Endothelial cell of umbilical vein (primary cell): Measurements from ENCODE around the gene SYNPO2. TPM values are rescaled to one million over a fixed set of nuclear protein-coding genes. Genes with fewer than 3 reads are reported as not detected.
A peak's percentile ranks its signal among the peaks of the same experiment; 100 is the strongest.

Experiments used
- BruUV-seq: library from RNA; stranded (reverse); fragments of 400-500 nt; replicated peaks from 2 replicates; lab custom pipeline; 2021; lab: Mats Ljungman, UMichigan
- CTCF ChIA-PET: fragments of 300-600, 350-600 bp; sonication (Branson Sonifier 250); formaldehyde crosslinking; loops from one replicate; lab custom pipeline; 2021; ENCODE audit warnings: antibody characterized with exemption, inconsistent platforms; lab: Charles Lee
- POLR2A ChIA-PET: fragments of 300-600, 350-600 bp; sonication (Branson Sonifier 250); formaldehyde crosslinking; loops from one replicate; lab custom pipeline; 2021; ENCODE audit warnings: antibody characterized with exemption, inconsistent platforms; lab: Charles Lee
- DNase-seq: peaks from one replicate; pipeline ENCODE4 v3.0.0-alpha.2; 2011; ENCODE audit warnings: low read depth, low spot score
- FAIRE-seq: peaks from 2 replicates; lab custom pipeline; 2011; peaks lifted over from hg19 to GRCh38; lab: Jason Lieb, UNC
- H2AFZ ChIP-seq: 2 replicates; pipeline ENCODE4 v1.6.0; 2012; ENCODE audit warnings: low read depth, low read length, control low read depth, inconsistent platforms
- H3K27ac ChIP-seq: 2 replicates; pipeline ENCODE4 v1.5.1; 2011; ENCODE audit warnings: low read depth, mild to moderate bottlenecking, control low read depth, low read length, moderate library complexity; ENCODE audit not compliant: insufficient read depth
- H3K27me3 ChIP-seq, 2 experiments: 2 replicates each; pipeline versions ENCODE4 v1.6.0 to v1.6.1; 2011; ENCODE audit warnings: low read length in 2 of 2, mixed read lengths in 1 of 2; ENCODE audit not compliant: control insufficient read depth in 2 of 2, insufficient read depth in 2 of 2
- H3K36me3 ChIP-seq, 2 experiments: 2 replicates in 1 of 2; 3 replicates in 1 of 2; pipeline ENCODE4 v1.5.1; 2011; ENCODE audit warnings: low read length in 2 of 2, mild to moderate bottlenecking in 1 of 2, moderate library complexity in 1 of 2; ENCODE audit not compliant: control insufficient read depth in 2 of 2, insufficient read depth in 2 of 2; ENCODE audit errors: extremely low read depth in 1 of 2
- H3K4me1 ChIP-seq: 3 replicates; pipeline ENCODE4 v1.5.1; 2011; ENCODE audit warnings: mild to moderate bottlenecking, low read length; ENCODE audit not compliant: control insufficient read depth, insufficient read depth; ENCODE audit errors: extremely low read depth
- H3K4me2 ChIP-seq: 2 replicates; pipeline ENCODE4 v1.6.1; 2011; ENCODE audit warnings: low read length, control low read depth, mixed read lengths; ENCODE audit not compliant: insufficient read depth
- H3K4me3 ChIP-seq, 3 experiments: fragments of 200-600 bp in 1 of 3; sonication (generic), shearing (Covaris generic) in 1 of 3; replicated peaks in 1 of 3; 2 replicates each; pipeline ENCODE4 v1.5.1; 2011 to 2016; ENCODE audit warnings: control low read depth in 3 of 3, low read length in 3 of 3, mild to moderate bottlenecking in 2 of 3, inconsistent platforms in 1 of 3, low read depth in 1 of 3, moderate library complexity in 1 of 3; ENCODE audit not compliant: insufficient read depth in 1 of 3
- H3K79me2 ChIP-seq: 2 replicates; pipeline ENCODE4 v1.6.0; 2012; ENCODE audit warnings: low read length, inconsistent platforms; ENCODE audit not compliant: control insufficient read depth, insufficient read depth
- H3K9ac ChIP-seq: replicated peaks from 2 replicates; pipeline ENCODE3; 2011; ENCODE audit warnings: low read length, control low read depth; ENCODE audit not compliant: insufficient read depth; ENCODE audit errors: extremely low read depth
- H3K9me1 ChIP-seq: replicated peaks from 3 replicates; pipeline ENCODE4 v1.6.0; 2011; ENCODE audit warnings: mild to moderate bottlenecking, low read length; ENCODE audit not compliant: control insufficient read depth, insufficient read depth; ENCODE audit errors: extremely low read depth
- H3K9me3 ChIP-seq: replicated peaks from 2 replicates; pipeline ENCODE4 v1.5.1; 2012; ENCODE audit warnings: low read length, inconsistent platforms; ENCODE audit not compliant: control insufficient read depth, insufficient read depth
- H4K20me1 ChIP-seq: replicated peaks from 2 replicates; pipeline ENCODE3; 2011; ENCODE audit warnings: mild to moderate bottlenecking, low read length; ENCODE audit not compliant: control insufficient read depth, insufficient read depth; ENCODE audit errors: extremely low read depth
- CTCF ChIP-seq, 2 donors: IDR thresholded peaks; 1 replicate in 1 of 2; 2 replicates in 1 of 2; pipeline ENCODE4 v1.5.1; 2011; ENCODE audit warnings: low read length in 2 of 2, mild to moderate bottlenecking in 2 of 2, moderate library complexity in 2 of 2, control low read depth in 1 of 2, inconsistent platforms in 1 of 2, low read depth in 1 of 2; ENCODE audit not compliant: insufficient read depth in 1 of 2; ENCODE audit errors: extremely low read depth in 1 of 2
- EZH2 ChIP-seq: IDR thresholded peaks from 2 replicates; pipeline ENCODE4 v1.6.1; 2012; ENCODE audit warnings: borderline replicate concordance, low read depth, mild to moderate bottlenecking, moderate library complexity, low read length, inconsistent platforms; ENCODE audit not compliant: severe bottlenecking
- FOS ChIP-seq: IDR thresholded peaks from 2 replicates; pipeline ENCODE4 v1.6.1; 2011; ENCODE audit warnings: mild to moderate bottlenecking, low read length, moderate library complexity, borderline replicate concordance; ENCODE audit not compliant: insufficient read depth
- GATA2 ChIP-seq: IDR thresholded peaks from 2 replicates; pipeline ENCODE4 v1.7.0; 2011; ENCODE audit warnings: low read depth, mild to moderate bottlenecking, moderate library complexity, mixed read lengths, low read length; ENCODE audit not compliant: insufficient read length, insufficient read depth
- JUN ChIP-seq: IDR thresholded peaks from 2 replicates; pipeline ENCODE4 v1.6.1; 2011; ENCODE audit warnings: borderline replicate concordance, low read depth; ENCODE audit not compliant: insufficient read length, insufficient read depth
- MAX ChIP-seq: IDR thresholded peaks from 2 replicates; pipeline ENCODE4 v1.6.1; 2011; ENCODE audit not compliant: insufficient read depth, insufficient read length
- MYC ChIP-seq: IDR thresholded peaks from one replicate; pipeline ENCODE4 v1.6.1; 2011; ENCODE audit warnings: mild to moderate bottlenecking, low read depth, low read length
- POLR2A ChIP-seq: IDR thresholded peaks from 2 replicates; pipeline ENCODE4 v1.6.1; 2012; ENCODE audit warnings: low read depth, mild to moderate bottlenecking, control low read depth, low read length
- POLR2AphosphoS5 ChIP-seq: IDR thresholded peaks from 2 replicates; pipeline ENCODE4 v1.6.1; 2012; ENCODE audit warnings: low read depth, mild to moderate bottlenecking, control low read depth, low read length, moderate library complexity; ENCODE audit not compliant: insufficient read depth
- dilution Hi-C: fragments of 300-500 bp; cut with MboI; formaldehyde crosslinking; loops from one replicate; pipeline ENCODE4 v1.15.0; 2019; ENCODE audit warnings: low sequenced_read_pairs; ENCODE audit not compliant: extremely low pct_ligation_motif_present
- intact Hi-C: fragments of 100-400 bp; cut with micrococcal nuclease; formaldehyde crosslinking; loops from one replicate; pipeline ENCODE4 v1.10.0; 2022
- polyA plus RNA-seq, 4 experiments: library from polyadenylated mRNA; depleted of rRNA in 3 of 4; stranded (reverse) in 3 of 4; unstranded in 1 of 4; fragments of >200 nt; gene quantifications; 2 replicates each; pipeline versions ENCODE4 v1.2.1 to v1.2.3, GENCODE V29; 2011 to 2012; ENCODE audit warnings: missing spikeins in 1 of 4
- total RNA-seq: library from RNA; stranded (reverse); gene quantifications from 2 replicates; pipeline ENCODE4 v1.2.3, GENCODE V29; 2021

The SYNPO2 gene
- total and polyA plus RNA-seq, 2 donors (not counting 3 experiments of a cell fraction or from before 2014, with no cell fraction given), result 0.06 to 0.13 TPM

- Histone ChIP-seq H3K36me3 (no peaks in the 10 kb centered on the region), H3K9me1 (no peaks in the 10 kb centered on the region), H2AFZ (peak overlapping the region; percentile 75), H3K9me3 (no peaks in the 10 kb centered on the region), H4K20me1 (no peaks in the 10 kb centered on the region), H3K4me1 (peaks cover 13% of the 10 kb centered on the region), H3K27me3 (no peaks in the 10 kb centered on the region), H3K4me3 (no peak overlapping the region), H3K4me2 (peak overlapping the region; percentile 32), H3K27ac (peak overlapping the region; percentile 26), H3K79me2 (no peaks in the 10 kb centered on the region), H3K9ac (no peak overlapping the region)
- CTCF ChIA-PET, result interaction anchor here (0.7 to 1.6 kb wide), 6 partner anchors 9 to 343 kb away, joined by 3 to 10 read pairs (median 4); partner anchors contain the start of gene SYNPO2
- FAIRE-seq (peak; percentile 89), DNase-seq (peak; percentile 71)
- BruUV-seq, result no TSS peak
- POLR2A ChIA-PET, result no interaction called here
- dilution Hi-C loops, result no loop called here
- intact Hi-C loops, result loop anchor here (1.0 to 2.0 kb wide), 2 partner anchors 19 to 34 kb away; partner anchors contain the start of genes SEC24D and SYNPO2
- TF ChIP-seq JUN (peak; percentile 10), POLR2A (no peak)
Measured at GRCh38 chr4:118869808-118870342, 18.8 kb upstream of the SYNPO2 start.

GRCh38 chr4:118872181-118872580 lies 16.5 kb upstream of the SYNPO2 start:
- Histone ChIP-seq H3K27ac (no peak overlapping the region), H3K36me3 (no peaks in the 10 kb centered on the region), H3K9me3 (no peaks in the 10 kb centered on the region), H3K4me3 (no peak overlapping the region), H3K79me2 (no peaks in the 10 kb centered on the region), H4K20me1 (no peaks in the 10 kb centered on the region), H3K4me1 (peaks cover 8% of the 10 kb centered on the region), H3K27me3 (peaks cover 2 to 4% of the 10 kb centered on the region in 2 experiments), H3K4me2 (no peak overlapping the region), H3K9ac (no peak overlapping the region), H2AFZ (no peak overlapping the region), H3K9me1 (no peaks in the 10 kb centered on the region)
- CTCF ChIA-PET, result interaction anchor here (0.6 kb wide), 1 partner anchor 58 kb away, joined by 3 read pairs; no protein-coding TSS in a partner anchor
- FAIRE-seq, result no peak
- dilution Hi-C loops, result no loop called here
- intact Hi-C loops, result no loop called here
- TF ChIP-seq CTCF (IDR thresholded peaks at IDR 0.05; ENCODE audit: extremely low read depth in 1 of 2, insufficient read depth in 1 of 2, low read depth in 1 of 2, low read length in 2 of 2) (no peak), EZH2 (no peak), FOS (no peak), POLR2AphosphoS5 (no peak), MAX (no peak), MYC (no peak), JUN (no peak), POLR2A (no peak), GATA2 (no peak)
- DNase-seq, result no peak
- POLR2A ChIA-PET, result no interaction called here
- BruUV-seq, result no TSS peak
